Hematopoietic multipotent progenitor cell treated with erythropoietin and hydrocortisone succinate and interleukin-3 and kit ligand, for 6 days (in vitro differentiated cells): ENCODE data around the gene GRK5.

Experiments used
- DNase-seq: peaks from one replicate; pipeline ENCODE4 v3.0.0-alpha.2; 2015

GRK5 gene

DNA sequence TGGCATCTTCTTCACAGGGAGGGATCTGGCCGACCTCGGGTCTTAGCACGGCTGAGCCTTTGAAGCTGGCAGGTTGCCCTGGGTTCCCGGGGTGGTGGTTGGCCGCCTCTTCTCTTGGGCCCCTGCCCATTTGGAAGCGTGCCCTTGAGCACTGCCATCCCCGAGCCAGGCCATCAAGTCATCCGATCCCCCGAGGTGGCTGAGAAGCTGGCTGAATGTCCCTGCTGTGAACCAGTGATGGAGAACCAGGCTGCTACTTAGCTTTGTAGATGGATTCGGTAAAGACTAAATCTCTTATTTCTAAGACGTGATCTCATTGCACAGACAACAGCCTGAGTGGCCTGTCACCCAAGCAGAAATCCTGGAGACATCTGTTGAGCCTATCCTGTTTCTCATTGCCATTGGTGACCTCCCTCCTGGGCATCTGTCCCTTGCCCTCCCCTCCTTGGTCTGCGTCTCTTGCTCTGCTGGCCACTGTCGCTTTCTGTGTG, 74.3 kb downstream of the GRK5 start:
- DNase-seq = no peak

- no peak for DNase-seq
Observed at GRCh38 chr10:119282446-119282845, 75.1 kb downstream of the GRK5 start.

- no peak for DNase-seq
Observed at GRCh38 chr10:119283387-119283786, 76.0 kb downstream of the GRK5 start.

- no peak for DNase-seq
Observed at GRCh38 chr10:119283818-119284217, 76.4 kb downstream of the GRK5 start.

DNA sequence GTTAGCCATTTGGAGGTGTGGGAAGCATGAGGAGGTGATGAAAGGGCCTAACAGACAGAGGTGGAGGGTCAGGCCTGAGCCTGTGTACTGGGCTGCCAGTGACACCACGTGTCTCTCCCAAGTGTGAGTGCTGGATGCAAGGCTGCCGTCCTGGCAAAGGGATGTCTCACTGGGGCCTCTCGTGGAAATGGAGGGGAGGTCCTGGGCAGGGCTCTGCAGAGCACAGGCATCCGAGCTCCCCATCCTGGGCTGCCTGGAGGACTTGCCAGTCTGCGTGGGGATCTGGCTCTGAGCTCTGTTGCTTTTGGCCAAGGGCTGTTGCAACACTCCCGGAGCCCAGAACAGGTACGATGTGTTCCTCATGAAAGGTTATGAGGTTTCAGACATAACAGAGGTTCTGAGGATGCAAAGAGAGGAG, 77.3 kb downstream of the GRK5 start:
- no peak for DNase-seq

DNA sequence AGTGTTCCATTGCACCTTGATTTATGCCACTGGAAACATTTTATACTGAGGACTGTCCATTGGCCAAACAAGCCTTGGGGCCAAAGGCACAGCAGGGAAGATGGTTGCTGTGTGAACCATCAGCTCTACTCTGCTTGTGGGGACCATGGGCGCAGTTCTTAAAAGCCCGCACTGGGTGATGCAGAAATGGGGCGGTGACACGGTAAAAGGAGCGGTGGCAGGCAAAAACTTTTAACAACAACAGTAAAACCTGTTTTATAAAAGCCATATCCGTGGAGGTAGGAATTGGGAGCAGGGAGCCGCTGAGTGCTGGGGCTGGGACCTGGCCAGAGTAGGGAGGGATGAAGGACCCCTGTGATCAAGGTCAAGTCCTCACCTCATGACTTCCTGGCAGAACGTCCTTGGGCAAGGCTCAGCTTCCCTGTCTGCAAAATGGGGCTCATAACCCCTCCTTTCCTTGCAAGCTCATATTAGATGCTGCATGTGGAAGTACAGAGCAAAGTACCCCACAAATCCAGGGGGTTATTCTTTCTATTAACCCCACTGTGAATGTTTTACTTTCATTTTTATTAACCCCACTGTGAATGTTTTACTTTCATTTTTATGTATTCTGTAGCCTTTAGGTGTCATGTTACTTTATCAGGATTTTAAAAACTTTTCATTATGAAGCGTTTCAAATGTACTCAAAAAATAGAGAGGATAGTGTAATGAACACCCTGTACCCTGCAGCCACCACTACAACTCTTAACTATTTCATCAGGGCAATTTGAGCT, 78.3 kb downstream of the GRK5 start:
- no peak for DNase-seq

DNA sequence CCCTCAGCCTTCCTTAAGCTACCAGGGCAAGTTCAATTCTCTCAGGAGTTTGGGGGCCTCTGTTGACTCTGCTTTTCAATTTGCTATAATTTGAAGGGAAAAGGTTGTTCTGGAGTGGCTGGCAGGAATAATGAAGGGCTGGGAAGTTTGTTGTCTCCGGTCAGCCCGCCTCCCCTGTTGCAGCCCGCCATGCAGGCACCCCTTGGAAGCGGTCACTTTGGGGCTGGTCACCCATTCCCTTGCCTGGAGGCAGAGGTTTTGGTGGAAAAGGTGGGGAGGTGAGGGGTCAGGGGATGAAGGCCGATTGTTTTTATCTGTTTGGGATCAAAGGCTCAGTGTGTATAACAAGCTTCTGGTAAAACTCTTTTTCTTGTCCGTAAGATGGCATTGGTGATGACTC, 79.1 kb downstream of the GRK5 start:
- no peak for DNase-seq

DNA sequence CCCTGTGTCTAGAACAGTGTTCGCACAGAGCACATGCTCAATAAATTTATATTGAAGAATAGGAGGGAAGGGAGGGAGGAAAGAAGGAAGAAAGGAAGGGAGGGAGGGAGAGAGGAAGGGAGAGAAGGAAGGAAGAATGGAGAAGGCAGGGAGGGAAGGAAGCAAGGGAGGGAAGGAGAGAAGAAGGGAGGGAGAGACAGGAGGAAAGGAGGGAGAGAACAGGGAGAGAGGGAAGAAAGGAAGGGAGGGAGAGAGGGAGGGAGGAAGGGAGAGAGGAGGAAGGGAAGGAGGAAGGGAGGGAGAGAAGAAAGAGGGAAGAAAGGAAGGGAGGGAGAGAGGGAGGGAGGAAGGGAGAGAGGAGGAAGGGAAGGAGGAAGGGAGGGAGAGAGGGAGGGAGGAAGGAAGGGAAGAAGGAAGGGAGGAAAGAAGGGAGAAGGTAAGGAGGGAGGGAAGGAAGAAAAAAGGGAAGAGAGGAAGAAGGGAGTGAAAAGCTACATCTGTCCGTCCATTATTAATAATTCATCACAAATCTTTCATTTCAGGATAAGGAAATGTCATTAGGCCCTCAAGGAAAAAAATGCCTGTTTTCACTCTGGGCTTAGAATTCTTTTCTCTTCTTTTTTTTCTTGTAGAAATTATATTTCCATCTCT, 79.7 kb downstream of the GRK5 start:
- no peak for DNase-seq

GRCh38 chr10:119288574-119289001, 81.2 kb downstream of the GRK5 start:
- DNase-seq = no peak

- DNase-seq = no peak
Observed at GRCh38 chr10:119289227-119289920, 82.0 kb downstream of the GRK5 start.

DNA sequence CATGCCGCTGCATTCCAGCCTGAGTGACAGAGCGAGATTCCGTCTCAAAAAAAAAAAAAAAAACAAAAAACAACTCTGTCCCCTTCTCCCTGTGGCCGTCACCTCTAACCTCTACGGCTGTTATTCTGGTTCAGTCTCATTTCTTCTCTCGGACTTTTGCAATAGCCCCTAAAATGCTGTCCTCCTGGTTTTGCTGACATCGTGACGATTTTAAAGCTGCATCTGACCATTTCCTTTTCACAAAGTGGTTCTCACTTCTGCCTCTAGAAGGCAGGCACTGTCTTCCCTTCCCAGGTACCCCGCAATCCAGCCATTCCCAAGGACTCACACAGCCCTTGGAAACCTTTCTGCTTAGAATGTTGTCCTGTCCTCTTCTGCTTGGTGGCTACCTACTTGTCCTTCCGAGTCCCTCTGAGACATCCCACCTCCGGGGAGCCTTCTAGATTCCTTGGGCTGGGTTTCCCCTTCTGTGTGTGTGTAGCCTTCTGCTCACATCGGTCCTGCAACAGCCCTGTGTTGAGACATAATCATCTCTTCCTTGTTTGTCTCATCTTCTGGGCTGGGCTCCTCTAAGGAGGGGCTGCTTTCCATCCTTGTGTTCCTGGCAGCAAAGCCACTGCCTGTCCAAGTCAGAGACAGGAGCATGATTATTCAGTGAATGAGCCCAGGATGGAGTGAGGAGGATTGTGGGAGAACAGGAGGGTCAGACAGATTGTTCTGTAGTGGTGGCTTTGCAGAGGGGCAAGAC, 83.1 kb downstream of the GRK5 start:
- DNase-seq = no peak

DNA sequence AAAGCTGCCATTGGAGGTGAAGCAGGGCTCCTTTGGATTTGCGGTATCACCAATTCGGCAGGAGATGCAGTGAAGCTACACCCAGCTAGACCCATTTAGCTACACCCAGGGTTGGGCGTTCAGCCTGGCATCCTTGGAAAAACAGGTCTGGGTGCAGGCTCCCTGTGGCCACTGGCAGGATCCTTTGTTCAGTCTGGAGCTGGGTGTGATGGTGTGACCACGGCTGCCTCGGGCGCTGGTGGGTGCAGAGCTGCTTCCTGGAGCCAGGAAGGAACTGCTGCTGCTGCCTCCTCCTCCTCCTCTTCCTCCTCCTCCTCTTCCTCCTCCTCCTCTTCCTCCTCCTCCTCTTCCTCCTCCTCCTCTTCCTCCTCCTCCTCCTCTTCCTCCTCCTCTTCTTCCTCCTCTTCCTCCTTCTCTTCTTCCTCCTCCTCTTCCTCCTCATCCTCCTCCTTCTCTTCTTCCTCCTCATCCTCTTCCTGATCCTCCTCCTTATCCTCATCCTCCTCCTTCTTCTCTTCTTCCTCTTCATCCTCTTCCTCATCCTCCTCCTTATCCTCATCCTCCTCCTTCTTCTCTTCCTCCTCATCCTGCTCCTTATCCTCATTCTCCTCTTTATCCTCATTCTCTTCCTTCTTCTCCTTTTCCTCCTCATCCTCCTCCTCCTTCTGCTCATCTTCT, 84.0 kb downstream of the GRK5 start:
- DNase-seq = no peak

- no peak for DNase-seq
Observed at GRCh38 chr10:119292968-119293760, 85.8 kb downstream of the GRK5 start.

DNA sequence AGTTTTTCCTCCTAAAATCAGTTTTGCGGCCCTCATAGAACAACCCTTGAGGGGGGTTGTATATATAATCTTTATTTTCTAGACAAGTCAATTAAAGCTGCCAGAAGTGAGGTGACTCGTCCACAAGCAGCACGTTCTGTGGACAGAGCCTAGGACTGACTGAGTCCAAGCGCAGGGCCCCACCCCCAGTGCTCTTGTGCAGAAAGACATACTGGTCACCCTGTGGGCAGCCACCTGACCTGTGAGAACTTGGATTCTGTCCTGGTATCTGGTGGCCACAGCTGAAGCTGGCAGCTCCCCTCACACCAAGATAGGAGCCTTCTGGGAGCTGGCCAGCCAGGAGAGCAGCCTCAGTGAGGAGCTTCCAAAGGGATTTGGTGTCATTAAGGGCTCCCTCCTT, 89.3 kb downstream of the GRK5 start:
- DNase-seq = no peak

DNA sequence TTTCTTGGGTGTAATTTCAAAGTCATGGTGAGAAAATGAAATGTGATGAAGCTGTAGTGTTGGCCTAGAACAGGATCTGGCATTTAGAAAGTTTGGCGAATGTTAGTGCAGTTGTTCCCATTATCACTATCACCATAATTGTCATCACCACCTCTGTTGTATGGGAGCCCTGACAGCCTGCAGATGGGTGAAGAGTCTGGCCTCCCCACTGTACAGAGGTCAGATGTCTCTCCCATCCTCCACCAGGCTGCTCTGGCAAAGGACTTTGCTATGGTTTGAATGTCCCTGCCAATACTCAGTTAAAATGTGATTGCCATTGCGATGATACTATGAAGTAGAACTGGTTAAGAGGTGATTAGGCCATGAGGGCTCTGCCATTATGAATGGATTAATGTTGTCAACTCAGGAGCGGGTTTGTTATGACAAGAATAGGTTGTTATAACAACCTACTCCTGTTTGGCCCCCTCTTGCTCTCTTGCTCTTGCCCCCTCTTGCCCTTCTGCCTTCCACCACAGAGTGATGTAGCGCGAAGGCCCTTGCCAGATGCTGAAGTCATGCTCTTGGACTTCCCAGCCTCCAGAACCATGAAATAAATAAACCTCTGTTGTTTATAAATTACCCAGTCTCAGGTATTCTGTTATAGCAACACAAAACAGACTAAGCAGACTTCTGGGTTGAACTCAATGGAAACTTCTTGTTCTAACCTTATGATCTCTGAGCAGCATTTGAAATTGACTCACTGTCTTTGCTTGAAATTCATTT, 90.0 kb downstream of the GRK5 start:
- no peak for DNase-seq

GRCh38 chr10:119298810-119299209, 91.4 kb downstream of the GRK5 start:
- DNase-seq = no peak

GRCh38 chr10:119299531-119299930, 92.2 kb downstream of the GRK5 start:
- peak; percentile 62 for DNase-seq

DNA sequence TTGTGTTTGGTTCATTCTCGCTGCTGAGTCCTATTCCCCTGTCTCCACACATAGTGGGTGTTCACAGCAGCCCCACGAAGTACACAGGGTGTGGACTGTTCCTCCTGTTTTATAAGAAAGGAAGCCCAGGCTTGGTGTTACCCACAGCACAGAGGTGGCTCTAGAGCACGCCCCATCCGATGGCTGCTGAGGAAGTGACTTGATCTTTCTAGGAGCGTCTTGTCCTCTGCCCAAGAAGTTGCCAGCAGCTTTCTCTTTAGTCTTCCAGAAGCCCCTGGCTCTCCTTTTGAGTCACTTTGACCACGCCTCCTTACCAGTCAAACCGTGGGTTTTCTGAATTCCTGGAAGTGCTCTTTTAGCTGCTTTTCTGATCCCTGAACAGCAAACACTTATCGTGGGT, 94.0 kb downstream of the GRK5 start:
- DNase-seq = peak; percentile 59

GRCh38 chr10:119302172-119302571, 94.8 kb downstream of the GRK5 start:
- no peak for DNase-seq

- no peak for DNase-seq
Observed at GRCh38 chr10:119302591-119303253, 95.4 kb downstream of the GRK5 start.
